ENCODE data around the gene F2RL2. TPM values are rescaled to one million over a fixed set of nuclear protein-coding genes. Genes with fewer than 3 reads are reported as not detected.

The F2RL2 gene
- total and polyA plus RNA-seq, 2 of the 4 experiments (the other 2 are of a cell fraction): 21.7 to 32.8 TPM

- no peak overlapping the region for H4K91ac ChIP-seq (ENCODE audit: insufficient read depth, low read depth, low read length)
- no peaks in the 10 kb centered on the region for H4K20me1 ChIP-seq (ENCODE audit: insufficient read depth, low read length)
- no peak overlapping the region for H3K4me3 ChIP-seq (ENCODE audit: insufficient read depth, low read depth, low read length)
- ChIA-PET CTCF (interaction anchor here (0.6 to 1.4 kb wide), 3 partner anchors 10 to 133 kb away, joined by 3 to 4 read pairs (median 4); no protein-coding TSS in a partner anchor), POLR2A (ENCODE audit: unreplicated experiment) (no interaction called here)
- no peaks in the 10 kb centered on the region for H3K27me3 ChIP-seq (ENCODE audit: control insufficient read depth, insufficient read depth, low read length)
- H3K56ac ChIP-seq (ENCODE audit: extremely low read depth, insufficient read depth, low read length): no peak overlapping the region
- no peak overlapping the region for H3K9ac ChIP-seq (ENCODE audit: low read depth, low read length)
- in situ Hi-C loops (cut with MboI; ENCODE audit: low sequenced_read_pairs): no loop called here
- peak overlapping the region; percentile 70; the same call in 1 of the 2 replicates for H3K18ac ChIP-seq (ENCODE audit: low read depth, low read length)
- TF ChIP-seq CHD1 (IDR thresholded peaks at IDR 0.05; ENCODE audit: low read depth, low read length) (no peak), CTCF (conservative IDR thresholded peaks at IDR 0.05; ENCODE audit: low read depth, low read length) (peak; percentile 94), SMC3 (IDR thresholded peaks at IDR 0.05; ENCODE audit: low read depth, low read length) (peak; percentile 90), RAD21 (IDR thresholded peaks at IDR 0.05; ENCODE audit: low read length) (peak; percentile 93)
- no peak overlapping the region for H3K27ac ChIP-seq (ENCODE audit: insufficient read depth, low read length)
- intact Hi-C loops (cut with micrococcal nuclease): loop anchor here (1.0 to 5.0 kb wide), 3 partner anchors 40 to 133 kb away; partner anchors contain the start of gene F2R
- H3K23ac ChIP-seq (ENCODE audit: low read depth, low read length): no peak overlapping the region
- peak; percentile 69 for ATAC-seq (ENCODE audit: low read depth)
- H3K79me1 ChIP-seq (ENCODE audit: low read depth in 1 of 2, low read length in 2 of 2): no peaks in the 10 kb centered on the region
- H2BK120ac ChIP-seq (ENCODE audit: low read depth, low read length): peak overlapping the region; percentile 96; the same call in 1 of the 2 replicates
- dilution Hi-C loops (cut with HindIII; ENCODE audit: low sequenced_read_pairs, unreplicated experiment): no loop called here
- peak; percentile 79 for DNase-seq
- no CpG with 5 or more reads among the region's 1 CpG for WGBS, 2 experiments (ENCODE audit: extremely low coverage in 2 of 2, insufficient read length in 1 of 2)
- no peaks in the 10 kb centered on the region for H3K9me3 ChIP-seq (ENCODE audit: control insufficient read depth, insufficient read depth, low read length)
- no peaks in the 10 kb centered on the region for H3K36me3 ChIP-seq (ENCODE audit: control insufficient read depth, insufficient read depth, low read length)
- H4K8ac ChIP-seq (ENCODE audit: low read depth in 2 of 2, low read length in 2 of 2): peak overlapping the region in 1 of 2 experiments; percentile 94; a peak in 2 of 4 replicates
- H2AFZ ChIP-seq (replicated peaks; ENCODE audit: low read length, poor library complexity): no peak overlapping the region
- peak overlapping the region; percentile 34 for H2BK20ac ChIP-seq (ENCODE audit: low read depth, low read length)
- H3K4me1 ChIP-seq (ENCODE audit: control insufficient read depth, insufficient read depth, low read length): peaks cover 10% of the 10 kb centered on the region
- no peak overlapping the region; the same call in 1 of the 2 replicates for H3K4ac ChIP-seq (ENCODE audit: low read depth, low read length)
- no TSS peak for BruUV-seq (replicated peaks)
- peak overlapping the region; percentile 63 for H2BK5ac ChIP-seq (ENCODE audit: low read depth, low read length, poor library complexity, severe bottlenecking)
- peaks cover 7% of the 10 kb centered on the region; the same call in 1 of the 2 replicates for H3K9me1 ChIP-seq (ENCODE audit: insufficient read depth, low read length)
- H2AK5ac ChIP-seq (ENCODE audit: low read depth, low read length): no peak overlapping the region
- no peak overlapping the region for H2AK9ac ChIP-seq (replicated peaks; ENCODE audit: low read depth, low read length, poor library complexity)
- H2BK15ac ChIP-seq (ENCODE audit: low read depth, low read length): no peak overlapping the region; the same call in 1 of the 3 replicates
- H3K4me2 ChIP-seq (ENCODE audit: low read depth, low read length): no peak overlapping the region
- H4K5ac ChIP-seq (ENCODE audit: low read depth, low read length): no peak overlapping the region
- H3K14ac ChIP-seq (replicated peaks; ENCODE audit: low read depth, low read length): no peak overlapping the region
Observed at GRCh38 chr5:76641514-76642120, 18.4 kb upstream of the F2RL2 start.

All from IMR-90 (cell line).